CD8-positive, alpha-beta memory T cell (primary cell): ENCODE results near the gene OSBP2. TPM values are rescaled to one million over a fixed set of nuclear protein-coding genes. Genes with fewer than 3 reads are reported as not detected.

ENCODE experiments used
- CTCF ChIA-PET: fragments of 350-600 bp; sonication (Branson Sonifier 250); formaldehyde crosslinking; loops from one replicate; lab custom pipeline; 2021; ENCODE audit warnings: antibody characterized with exemption; lab: Charles Lee
- POLR2A ChIA-PET: fragments of 350-600 bp; sonication (Branson Sonifier 250); formaldehyde crosslinking; loops from one replicate; lab custom pipeline; 2021; ENCODE audit warnings: antibody characterized with exemption; lab: Charles Lee
- DNase-seq, 5 donors: peaks; one replicate each; pipeline versions ENCODE4 v3.0.0 to v3.0.0-alpha.2; 2020 to 2022; ENCODE audit warnings: mixed read lengths in 1 of 5
- H3K27ac ChIP-seq: one replicate; pipeline ENCODE4 v1.7.0; 2013; ENCODE audit warnings: low read depth, mild to moderate bottlenecking, low read length, moderate library complexity
- H3K27me3 ChIP-seq: 2 replicates; pipeline ENCODE4 v1.7.0; 2013; ENCODE audit warnings: low read length, mild to moderate bottlenecking; ENCODE audit not compliant: insufficient read depth, poor library complexity, severe bottlenecking
- H3K36me3 ChIP-seq: 2 replicates; pipeline ENCODE4 v1.7.0; 2013; ENCODE audit warnings: mild to moderate bottlenecking, low read length, moderate library complexity; ENCODE audit not compliant: insufficient read depth
- H3K4me1 ChIP-seq: 2 replicates; pipeline ENCODE4 v1.7.0; 2013; ENCODE audit warnings: mild to moderate bottlenecking, low read length, moderate library complexity; ENCODE audit not compliant: insufficient read depth
- H3K4me3 ChIP-seq: 2 replicates; pipeline ENCODE4 v1.7.0; 2013; ENCODE audit warnings: mild to moderate bottlenecking, low read length
- H3K9me3 ChIP-seq: 2 replicates; pipeline ENCODE4 v1.7.0; 2013; ENCODE audit warnings: mild to moderate bottlenecking, low read length
- H3K27ac Mint-ChIP-seq, 8 donors: one replicate each; pipeline ENCODE4 v1.8.0; 2020 to 2021; ENCODE audit warnings: mixed read lengths in 8 of 8, mild to moderate bottlenecking in 6 of 8, inconsistent platforms in 3 of 8, moderate library complexity in 3 of 8
- H3K27me3 Mint-ChIP-seq, 2 donors: one replicate each; pipeline ENCODE4 v1.8.0; 2020 to 2021; ENCODE audit warnings: mixed read lengths in 2 of 2, mild to moderate bottlenecking in 1 of 2, moderate library complexity in 1 of 2
- H3K36me3 Mint-ChIP-seq, 3 donors: one replicate each; pipeline ENCODE4 v1.8.0; 2020 to 2021; ENCODE audit warnings: mixed read lengths in 3 of 3, inconsistent platforms in 1 of 3, mild to moderate bottlenecking in 1 of 3
- H3K4me1 Mint-ChIP-seq, 3 donors: one replicate each; pipeline ENCODE4 v1.8.0; 2020 to 2021; ENCODE audit warnings: mixed read lengths in 3 of 3, inconsistent platforms in 1 of 3, mild to moderate bottlenecking in 1 of 3
- H3K4me3 Mint-ChIP-seq, 7 donors: one replicate each; pipeline ENCODE4 v1.8.0; 2020 to 2021; ENCODE audit warnings: mixed read lengths in 7 of 7, mild to moderate bottlenecking in 6 of 7, moderate library complexity in 4 of 7, inconsistent platforms in 2 of 7
- H3K9me3 Mint-ChIP-seq, 5 donors: one replicate each; pipeline ENCODE4 v1.8.0; 2020 to 2022; ENCODE audit warnings: mixed read lengths in 5 of 5, mild to moderate bottlenecking in 3 of 5, moderate library complexity in 2 of 5, inconsistent platforms in 1 of 5
- polyA plus RNA-seq: library from polyadenylated mRNA; unstranded; fragments of 300-500 nt; fragmentation: Illumina TruSeq; gene quantifications from one replicate; pipeline ENCODE4 v1.2.3, GENCODE V29; 2021
- total RNA-seq, 2 experiments: library from RNA; stranded (reverse); gene quantifications; one replicate each; pipeline ENCODE4 v1.2.3, GENCODE V29; 2021

The OSBP2 gene
- total and polyA plus RNA-seq, 3 experiments from 2014 or later: 0.66 to 0.74 (median 0.74) TPM

DNA sequence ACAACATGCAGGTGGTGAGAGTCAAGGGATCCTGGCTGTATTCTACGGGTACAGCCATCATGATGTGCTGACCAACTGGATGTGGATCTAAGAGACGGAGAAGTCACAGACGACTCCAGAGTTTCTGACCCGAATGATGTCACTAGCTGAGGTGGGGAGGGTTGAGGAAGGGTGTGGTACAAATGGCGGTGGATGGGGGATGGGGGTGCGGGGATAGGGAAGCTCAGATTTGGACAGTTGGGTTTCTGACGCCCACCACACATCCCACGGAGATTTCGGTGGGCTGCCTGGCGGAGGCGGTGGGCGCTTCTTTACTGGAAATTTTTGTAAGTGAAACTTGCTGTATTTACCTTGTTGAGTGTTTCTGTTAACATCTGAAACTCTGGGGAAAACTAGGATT, 126.7 kb downstream of the OSBP2 start:
- Mint-ChIP-seq H3K4me1 (peaks cover 6 to 12% (median 11%) of the 10 kb centered on the region in 3 donors), H3K27me3 (peaks cover 33 to 63% of the 10 kb centered on the region in 2 donors), H3K27ac (peak overlapping the region in 1 of 8 donors; percentile 3), H3K4me3 (peak overlapping the region in 3 of 7 donors; percentile 2 to 67 (median 44)), H3K36me3 (peaks cover 0 to 5% (median 0%) of the 10 kb centered on the region in 3 donors), H3K9me3 (peaks cover 0 to 2% (median 0%) of the 10 kb centered on the region in 5 donors)
- ChIA-PET POLR2A (no interaction called here), CTCF (no interaction called here)
- Histone ChIP-seq H3K9me3 (no peaks in the 10 kb centered on the region), H3K4me1 (no peaks in the 10 kb centered on the region), H3K27ac (no peak overlapping the region), H3K4me3 (no peak overlapping the region), H3K27me3 (peaks cover 20% of the 10 kb centered on the region), H3K36me3 (no peaks in the 10 kb centered on the region)
- no peak for DNase-seq

GRCh38 chr22:30821863-30822215, 127.2 kb downstream of the OSBP2 start:
- Mint-ChIP-seq H3K4me3 (peak overlapping the region in 1 of 7 donors; percentile 53), H3K36me3 (peaks cover 0 to 5% (median 0%) of the 10 kb centered on the region in 3 donors), H3K27ac (no peak overlapping the region), H3K27me3 (peaks cover 35 to 66% of the 10 kb centered on the region in 2 donors), H3K4me1 (peaks cover 6 to 12% (median 11%) of the 10 kb centered on the region in 3 donors), H3K9me3 (peaks cover 0 to 2% (median 0%) of the 10 kb centered on the region in 5 donors)
- H3K36me3 ChIP-seq: no peaks in the 10 kb centered on the region
- H3K27ac ChIP-seq: no peak overlapping the region
- no peak for DNase-seq
- ChIA-PET POLR2A (no interaction called here), CTCF (no interaction called here)
- no peak overlapping the region for H3K4me3 ChIP-seq
- H3K4me1 ChIP-seq: no peaks in the 10 kb centered on the region
- peaks cover 20% of the 10 kb centered on the region for H3K27me3 ChIP-seq
- H3K9me3 ChIP-seq: no peaks in the 10 kb centered on the region

GRCh38 chr22:30822216-30823014, 127.7 kb downstream of the OSBP2 start:
- Mint-ChIP-seq H3K27me3 (peaks cover 36 to 67% of the 10 kb centered on the region in 2 donors), H3K27ac (no peak overlapping the region), H3K36me3 (peaks cover 0 to 5% (median 0%) of the 10 kb centered on the region in 3 donors), H3K9me3 (peaks cover 0 to 2% (median 0%) of the 10 kb centered on the region in 5 donors), H3K4me3 (peak overlapping the region in 2 of 7 donors; percentile 46 to 68), H3K4me1 (peaks cover 6 to 12% (median 11%) of the 10 kb centered on the region in 3 donors)
- no peaks in the 10 kb centered on the region for H3K36me3 ChIP-seq
- H3K9me3 ChIP-seq: no peaks in the 10 kb centered on the region
- H3K27ac ChIP-seq: no peak overlapping the region
- DNase-seq: no peak
- peaks cover 20% of the 10 kb centered on the region for H3K27me3 ChIP-seq
- POLR2A ChIA-PET: no interaction called here
- CTCF ChIA-PET: no interaction called here
- no peaks in the 10 kb centered on the region for H3K4me1 ChIP-seq
- H3K4me3 ChIP-seq: no peak overlapping the region

GRCh38 chr22:30823015-30823370, 128.3 kb downstream of the OSBP2 start:
- Mint-ChIP-seq H3K4me1 (peaks cover 6 to 12% (median 11%) of the 10 kb centered on the region in 3 donors), H3K4me3 (peak overlapping the region in 5 of 7 donors; percentile 32 to 68 (median 50)), H3K36me3 (peaks cover 0 to 5% (median 0%) of the 10 kb centered on the region in 3 donors), H3K9me3 (peaks cover 0 to 2% (median 0%) of the 10 kb centered on the region in 5 donors), H3K27me3 (peaks cover 36 to 70% of the 10 kb centered on the region in 2 donors), H3K27ac (no peak overlapping the region)
- H3K27ac ChIP-seq: no peak overlapping the region
- no peaks in the 10 kb centered on the region for H3K36me3 ChIP-seq
- no peaks in the 10 kb centered on the region for H3K9me3 ChIP-seq
- CTCF ChIA-PET: no interaction called here
- no peak for DNase-seq
- no peak overlapping the region for H3K4me3 ChIP-seq
- H3K4me1 ChIP-seq: no peaks in the 10 kb centered on the region
- POLR2A ChIA-PET: no interaction called here
- peaks cover 20% of the 10 kb centered on the region for H3K27me3 ChIP-seq

DNA sequence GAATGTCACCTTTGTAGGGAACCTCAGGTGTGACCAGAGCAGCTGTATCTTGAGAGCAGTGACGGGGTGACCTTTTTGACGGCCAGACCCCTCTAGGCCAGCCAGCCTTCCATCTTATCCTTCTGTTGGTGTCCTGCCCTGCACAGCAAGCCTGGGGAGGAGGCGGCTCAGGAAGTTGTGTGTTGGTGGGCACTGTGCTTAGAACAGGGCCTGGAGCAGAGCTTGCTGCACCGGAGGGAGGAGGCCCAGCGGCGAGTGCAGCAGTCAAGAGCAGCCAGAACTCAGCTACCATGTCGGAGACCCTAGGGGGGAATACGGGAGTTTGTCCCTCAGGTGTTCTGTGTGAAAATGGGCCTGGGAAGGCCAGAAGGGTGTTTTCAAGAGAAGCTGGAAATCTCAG, 129.4 kb downstream of the OSBP2 start:
- H3K27ac ChIP-seq: no peak overlapping the region
- peaks cover 37 to 73% of the 10 kb centered on the region in 2 donors for H3K27me3 Mint-ChIP-seq
- H3K27ac Mint-ChIP-seq: no peak overlapping the region
- no peaks in the 10 kb centered on the region for H3K36me3 ChIP-seq
- H3K36me3 Mint-ChIP-seq: no peaks in the 10 kb centered on the region
- no peaks in the 10 kb centered on the region for H3K9me3 ChIP-seq
- H3K27me3 ChIP-seq: peaks cover 20% of the 10 kb centered on the region
- peak overlapping the region in 1 of 7 donors; percentile 24 for H3K4me3 Mint-ChIP-seq
- H3K9me3 Mint-ChIP-seq: peaks cover 0 to 2% (median 0%) of the 10 kb centered on the region in 5 donors
- peaks cover 6 to 12% (median 11%) of the 10 kb centered on the region in 3 donors for H3K4me1 Mint-ChIP-seq
- H3K4me3 ChIP-seq: no peak overlapping the region
- H3K4me1 ChIP-seq: no peaks in the 10 kb centered on the region
- ChIA-PET CTCF (no interaction called here), POLR2A (no interaction called here)
- no peak for DNase-seq

GRCh38 chr22:30824711-30825110, 130.0 kb downstream of the OSBP2 start:
- H3K36me3 Mint-ChIP-seq: no peaks in the 10 kb centered on the region
- Histone ChIP-seq H3K36me3 (no peaks in the 10 kb centered on the region), H3K27me3 (peaks cover 20% of the 10 kb centered on the region), H3K27ac (no peak overlapping the region), H3K4me1 (no peaks in the 10 kb centered on the region), H3K9me3 (no peaks in the 10 kb centered on the region), H3K4me3 (no peak overlapping the region)
- DNase-seq: no peak
- H3K4me3 Mint-ChIP-seq: no peak overlapping the region
- peaks cover 0 to 2% (median 0%) of the 10 kb centered on the region in 5 donors for H3K9me3 Mint-ChIP-seq
- peaks cover 37 to 67% of the 10 kb centered on the region in 2 donors for H3K27me3 Mint-ChIP-seq
- POLR2A ChIA-PET: no interaction called here
- H3K27ac Mint-ChIP-seq: no peak overlapping the region
- CTCF ChIA-PET: no interaction called here
- peaks cover 6 to 12% (median 11%) of the 10 kb centered on the region in 3 donors for H3K4me1 Mint-ChIP-seq

DNA sequence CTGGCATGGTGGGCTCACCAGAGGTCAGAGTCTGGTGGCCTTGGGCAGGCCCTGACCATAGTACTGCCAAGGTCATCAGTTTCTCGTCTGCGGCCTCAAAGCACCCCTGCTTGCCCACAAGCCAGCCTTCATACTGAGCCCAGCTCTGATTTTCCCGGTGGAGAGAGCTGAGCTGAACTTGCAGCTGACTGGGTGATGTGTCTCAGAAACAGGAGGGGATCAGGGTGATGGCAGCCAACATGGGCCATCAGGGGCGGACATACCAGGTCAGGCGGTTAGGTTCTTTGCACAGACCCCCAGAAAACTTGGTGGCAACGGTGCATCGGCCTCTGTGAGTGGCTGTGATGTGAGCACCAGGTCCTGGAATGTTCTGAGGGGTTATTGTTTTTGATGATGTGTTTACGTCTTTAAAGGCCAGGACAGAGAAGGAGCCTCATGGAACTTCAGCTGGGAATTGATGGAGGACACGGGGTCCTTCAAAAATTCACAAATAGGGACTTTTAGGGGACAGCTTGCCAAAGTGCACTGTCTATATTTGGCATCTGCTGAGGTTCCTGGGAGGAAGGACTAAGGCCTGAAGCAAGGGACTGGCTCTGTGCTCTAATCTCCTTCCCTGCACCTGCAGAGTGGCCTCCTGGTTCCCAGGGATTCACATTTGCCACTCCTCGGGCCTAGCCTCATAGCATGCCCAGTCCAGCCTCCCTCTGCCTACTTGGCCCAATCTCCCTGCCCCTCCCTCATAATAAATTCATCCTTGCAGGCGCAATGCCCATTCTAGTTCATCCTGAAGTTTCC, 131.2 kb downstream of the OSBP2 start:
- H3K9me3 ChIP-seq: no peaks in the 10 kb centered on the region
- H3K4me1 Mint-ChIP-seq: peaks cover 6 to 12% (median 11%) of the 10 kb centered on the region in 3 donors
- H3K27ac ChIP-seq: no peak overlapping the region
- no peak for DNase-seq
- H3K36me3 Mint-ChIP-seq: no peaks in the 10 kb centered on the region
- no peak overlapping the region for H3K4me3 Mint-ChIP-seq
- H3K27me3 ChIP-seq: peaks cover 16% of the 10 kb centered on the region
- H3K4me3 ChIP-seq: no peak overlapping the region
- CTCF ChIA-PET: no interaction called here
- no peaks in the 10 kb centered on the region for H3K36me3 ChIP-seq
- H3K4me1 ChIP-seq: no peaks in the 10 kb centered on the region
- POLR2A ChIA-PET: no interaction called here
- H3K27ac Mint-ChIP-seq: no peak overlapping the region
- H3K9me3 Mint-ChIP-seq: peaks cover 0 to under 1% (median 0%) of the 10 kb centered on the region in 5 donors
- H3K27me3 Mint-ChIP-seq: peaks cover 33 to 59% of the 10 kb centered on the region in 2 donors
